ENCODE measurements around the gene C19orf73. TPM values are rescaled to one million over a fixed set of nuclear protein-coding genes. Genes with fewer than 3 reads are reported as not detected.

Gene C19orf73
- total and polyA plus RNA-seq, 8 donors, result 0.23 to 2.1 (median 0.39) TPM; not detected in 2

- Histone ChIP-seq H3K4me1 (peaks cover 12 to 35% of the 10 kb centered on the region in 2 donors), H3K27ac (no peak overlapping the region), H3K36me3 (peaks cover 6 to 44% of the 10 kb centered on the region in 2 donors), H3K4me3 (peak overlapping the region; percentile 90 to 99), H3K9me3 (no peaks in the 10 kb centered on the region), H3K27me3 (no peaks in the 10 kb centered on the region)
- intact Hi-C loops (cut with DNase I), result no loop called here
- DNase-seq (no peak), ATAC-seq (no peak)
- TF ChIP-seq CTCF (IDR thresholded peaks at IDR 0.05), result no peak
These were observed 32.6 kb downstream of the C19orf73 start for GRCh38 chr19:49086296-49086695.

- Histone ChIP-seq H3K9me3 (no peaks in the 10 kb centered on the region), H3K4me1 (peaks cover 12 to 35% of the 10 kb centered on the region in 2 donors), H3K36me3 (peaks cover 6 to 40% of the 10 kb centered on the region in 2 donors), H3K27me3 (no peaks in the 10 kb centered on the region), H3K4me3 (peak overlapping the region; percentile 90 to 99), H3K27ac (peak overlapping the region; percentile 69 to 86)
- intact Hi-C loops (cut with DNase I), result no loop called here
- TF ChIP-seq CTCF (IDR thresholded peaks at IDR 0.05), result no peak
- DNase-seq (no peak), ATAC-seq (no peak)
These were observed 33.1 kb downstream of the C19orf73 start for GRCh38 chr19:49085868-49086232.

GRCh38 chr19:49085020-49085867, 33.7 kb downstream of the C19orf73 start, which contains the start of gene SNRNP70:
SNRNP70 (plus strand) TSS chr19:49085451; CDS start chr19:49086415, 964 bp downstream.
- H3K9me3 ChIP-seq, result no peaks in the 10 kb centered on the region
- no peaks in the 10 kb centered on the region for H3K27me3 ChIP-seq
- peak within 1 kb of the TSS; percentile 69 to 86 for H3K27ac ChIP-seq
- DNase-seq (peak; percentile 99 to 100 (median 99)), ATAC-seq (peak; percentile 99)
- H3K4me1 ChIP-seq, result peaks cover 12 to 35% of the 10 kb centered on the region in 2 donors
- peak in 1 of 2 donors; percentile 7 for TF ChIP-seq CTCF (IDR thresholded peaks at IDR 0.05)
- H3K4me3 ChIP-seq, result peak within 1 kb of the TSS; percentile 90 to 99
- intact Hi-C loops (cut with DNase I), result no loop called here
- H3K36me3 ChIP-seq, result peaks cover 2 to 33% of the 10 kb centered on the region in 2 donors

- Histone ChIP-seq H3K36me3 (peaks cover 0 to 25% of the 10 kb centered on the region in 2 donors), H3K4me1 (peaks cover 12 to 35% of the 10 kb centered on the region in 2 donors), H3K9me3 (no peaks in the 10 kb centered on the region), H3K27ac (peak overlapping the region; percentile 69 to 86), H3K4me3 (peak overlapping the region; percentile 90 to 99), H3K27me3 (no peaks in the 10 kb centered on the region)
- ATAC-seq (no peak), DNase-seq (no peak)
- intact Hi-C loops (cut with DNase I), result no loop called here
- TF ChIP-seq CTCF (IDR thresholded peaks at IDR 0.05), result no peak
These were observed 34.5 kb downstream of the C19orf73 start for GRCh38 chr19:49084206-49085019.

GRCh38 chr19:49081273-49081672, 37.7 kb downstream of the C19orf73 start:
- DNase-seq, result no peak
- TF ChIP-seq CTCF (IDR thresholded peaks at IDR 0.05), result no peak
- no peak for ATAC-seq
- H3K4me3 ChIP-seq, result no peak overlapping the region
- H3K27me3 ChIP-seq, result no peaks in the 10 kb centered on the region
- intact Hi-C loops (cut with DNase I), result no loop called here
- H3K27ac ChIP-seq, result no peak overlapping the region
- H3K36me3 ChIP-seq, result no peaks in the 10 kb centered on the region
- H3K9me3 ChIP-seq, result no peaks in the 10 kb centered on the region
- H3K4me1 ChIP-seq, result peaks cover 4 to 10% of the 10 kb centered on the region in 2 donors

Measured in left lung (tissue), 10 donors.